GM19240 (cell line): ENCODE results near the gene HAX1.
"Not testable (repeated sequence)": the region's sequence is repeated elsewhere in the genome, so short reads cannot be mapped to it uniquely, and the experiment has no call there.

Experiments
- DNase-seq: peaks from one replicate; pipeline ENCODE4 v3.0.0; 2011; ENCODE audit warnings: low spot score; ENCODE audit not compliant: insufficient read length

Gene HAX1

GRCh38 chr1:154272217-154272998 lies at the start of gene HAX1:
Gene HAX1, plus strand, starts transcription at chr1:154272629. Its CDS starts 95 bp downstream, at chr1:154272724.
- peak; percentile 88 for DNase-seq

- DNase-seq: no peak
These were observed 49.5 kb upstream of the HAX1 start for GRCh38 chr1:154222918-154223317.

GRCh38 chr1:154223621-154224020 lies 48.8 kb upstream of the HAX1 start:
- no peak for DNase-seq

GRCh38 chr1:154225370-154225769 lies 47.1 kb upstream of the HAX1 start:
- DNase-seq: no peak

- DNase-seq: not testable (repeated sequence)
These were observed 41.3 kb upstream of the HAX1 start for GRCh38 chr1:154231112-154231511.

- not testable (repeated sequence) for DNase-seq
These were observed 39.3 kb upstream of the HAX1 start for GRCh38 chr1:154233127-154233526.

- DNase-seq: no peak
These were observed 35.6 kb upstream of the HAX1 start for GRCh38 chr1:154236855-154237254.

- no peak for DNase-seq
These were observed 35.0 kb upstream of the HAX1 start for GRCh38 chr1:154237435-154237834.

- no peak for DNase-seq
These were observed 34.4 kb upstream of the HAX1 start for GRCh38 chr1:154237880-154238506.

- no peak for DNase-seq
These were observed 32.9 kb upstream of the HAX1 start for GRCh38 chr1:154239491-154239890.

- no peak for DNase-seq
These were observed 32.1 kb upstream of the HAX1 start for GRCh38 chr1:154240294-154240833.

- no peak for DNase-seq
These were observed 30.6 kb upstream of the HAX1 start for GRCh38 chr1:154241703-154242351.

- DNase-seq: no peak
These were observed 18.8 kb upstream of the HAX1 start for GRCh38 chr1:154253671-154254070.

- DNase-seq: no peak
These were observed 15.7 kb upstream of the HAX1 start for GRCh38 chr1:154256686-154257085.

GRCh38 chr1:154258784-154259183 lies 13.6 kb upstream of the HAX1 start:
- no peak for DNase-seq

- no peak for DNase-seq
These were observed 12.3 kb upstream of the HAX1 start for GRCh38 chr1:154260127-154260526.

- DNase-seq: no peak
These were observed 8.7 kb upstream of the HAX1 start for GRCh38 chr1:154263465-154264332.

- no peak for DNase-seq
These were observed 8.0 kb upstream of the HAX1 start for GRCh38 chr1:154264454-154264853.

GRCh38 chr1:154265586-154265985 lies 6.8 kb upstream of the HAX1 start:
- DNase-seq: no peak

- no peak for DNase-seq
These were observed 1.6 kb upstream of the HAX1 start for GRCh38 chr1:154270833-154271232.

GRCh38 chr1:154272999-154273563 lies 652 bp downstream of the HAX1 start:
- DNase-seq: no peak
